CD4-positive, alpha-beta T cell (primary cell): Measurements from ENCODE around the gene SULT4A1. TPM values are rescaled to one million over a fixed set of nuclear protein-coding genes. Genes with fewer than 3 reads are reported as not detected.

ENCODE experiments used
- ATAC-seq: fragments of 200-7000 bp; cut with Tn5 transposase; one replicate; pipeline ENCODE4 v1.10.0; 2022; ENCODE audit warnings: mild to moderate bottlenecking; ENCODE audit not compliant: poor library complexity
- CTCF ChIA-PET: fragments of 350-600 bp; sonication (Branson Sonifier 250); formaldehyde crosslinking; loops from one replicate; lab custom pipeline; 2021; ENCODE audit warnings: antibody characterized with exemption, inconsistent platforms; lab: Charles Lee
- POLR2A ChIA-PET: fragments of 350-600 bp; sonication (Branson Sonifier 250); formaldehyde crosslinking; loops from one replicate; lab custom pipeline; 2021; ENCODE audit warnings: antibody characterized with exemption, inconsistent platforms; lab: Charles Lee
- DNase-seq, 14 experiments: peaks; one replicate each; pipeline ENCODE4 v3.0.0-alpha.2; 2013 to 2020; ENCODE audit warnings: mixed read lengths in 2 of 14
- H3K27ac ChIP-seq, 2 donors: one replicate each; pipeline versions ENCODE4 v1.5.1 to v1.7.0; 2013; ENCODE audit warnings: low read length in 2 of 2, low read depth in 1 of 2, mild to moderate bottlenecking in 1 of 2
- H3K27me3 ChIP-seq, 2 experiments: 1 replicate in 1 of 2; 2 replicates in 1 of 2; pipeline versions ENCODE4 v1.6.1 to v1.7.0; 2013; ENCODE audit warnings: low read length in 2 of 2, control low read depth in 1 of 2, mild to moderate bottlenecking in 1 of 2, moderate library complexity in 1 of 2; ENCODE audit not compliant: insufficient read depth in 2 of 2, control insufficient read depth in 1 of 2
- H3K36me3 ChIP-seq: one replicate; pipeline ENCODE4 v1.6.1; 2013; ENCODE audit warnings: low read length, control low read depth; ENCODE audit not compliant: insufficient read depth
- H3K4me1 ChIP-seq: one replicate; pipeline ENCODE4 v1.6.1; 2013; ENCODE audit warnings: low read length, control low read depth; ENCODE audit not compliant: insufficient read depth
- H3K4me3 ChIP-seq: one replicate; pipeline ENCODE4 v1.5.1; 2013; ENCODE audit warnings: mild to moderate bottlenecking, low read length, moderate library complexity
- H3K9me3 ChIP-seq, 2 experiments: 1 replicate in 1 of 2; 2 replicates in 1 of 2; pipeline versions ENCODE4 v1.6.1 to v1.7.0; 2013; ENCODE audit warnings: low read length in 2 of 2, mild to moderate bottlenecking in 2 of 2, control low read depth in 1 of 2, moderate library complexity in 1 of 2; ENCODE audit not compliant: control insufficient read depth in 1 of 2, insufficient read depth in 1 of 2
- H3K27ac Mint-ChIP-seq: one replicate; pipeline ENCODE4 v1.8.0; 2020; ENCODE audit warnings: mixed read lengths
- H3K27me3 Mint-ChIP-seq: one replicate; pipeline ENCODE4 v1.8.0; 2021; ENCODE audit warnings: mixed read lengths
- H3K36me3 Mint-ChIP-seq: one replicate; pipeline ENCODE4 v1.8.0; 2021; ENCODE audit warnings: low read depth, mixed read lengths
- H3K4me1 Mint-ChIP-seq: one replicate; pipeline ENCODE4 v1.8.0; 2021; ENCODE audit warnings: low read depth, mixed read lengths
- H3K4me3 Mint-ChIP-seq: one replicate; pipeline ENCODE4 v1.8.0; 2020; ENCODE audit warnings: mild to moderate bottlenecking, mixed read lengths
- H3K9me3 Mint-ChIP-seq: one replicate; pipeline ENCODE4 v1.8.0; 2020; ENCODE audit warnings: mixed read lengths
- intact Hi-C, 2 experiments: fragments of 100-400 bp; cut with DNase I in 1 of 2; cut with micrococcal nuclease in 1 of 2; formaldehyde crosslinking; loops; one replicate each; pipeline versions ENCODE4 v1.15.1 to v1.9.0; 2023 to 2025; cut with DNase I, micrococcal nuclease
- total RNA-seq, 174 experiments: library from RNA in 2 of 174; stranded (reverse) in 2 of 174; gene quantifications; one replicate each; pipeline ENCODE4 v1.2.3 and lab custom pipeline; 2021 to 2026
- TF ChIP-seq, protein P1 (sequence below): fragments of 200-600 bp; IDR thresholded peaks from one replicate; pipeline ENCODE4 v1.8.0; 2022; ENCODE audit warnings: antibody characterized with exemption, mild to moderate bottlenecking

Gene SULT4A1
- total RNA-seq, 2 experiments from 2014 or later: not detected

DNA sequence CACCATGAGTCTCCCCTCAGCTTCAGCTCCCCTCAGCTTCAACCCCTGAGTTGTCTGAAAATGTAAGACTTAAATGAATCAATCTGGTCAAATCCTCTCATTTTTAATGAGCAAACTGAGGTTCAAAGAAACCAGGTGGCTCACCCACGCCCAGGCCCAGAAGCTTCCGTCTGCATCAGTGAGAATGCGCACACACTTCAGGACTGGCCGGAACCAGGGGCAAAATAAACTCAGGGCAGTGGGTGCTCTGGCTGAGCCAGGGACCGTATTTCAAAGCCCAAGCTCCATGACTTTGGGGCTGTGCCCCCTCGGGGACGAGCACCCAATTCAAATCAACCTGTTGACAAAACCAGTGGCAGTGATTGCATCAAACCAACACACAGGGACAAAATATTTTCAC lies 3.1 kb downstream of the SULT4A1 start:
- CTCF ChIA-PET: no interaction called here

DNA sequence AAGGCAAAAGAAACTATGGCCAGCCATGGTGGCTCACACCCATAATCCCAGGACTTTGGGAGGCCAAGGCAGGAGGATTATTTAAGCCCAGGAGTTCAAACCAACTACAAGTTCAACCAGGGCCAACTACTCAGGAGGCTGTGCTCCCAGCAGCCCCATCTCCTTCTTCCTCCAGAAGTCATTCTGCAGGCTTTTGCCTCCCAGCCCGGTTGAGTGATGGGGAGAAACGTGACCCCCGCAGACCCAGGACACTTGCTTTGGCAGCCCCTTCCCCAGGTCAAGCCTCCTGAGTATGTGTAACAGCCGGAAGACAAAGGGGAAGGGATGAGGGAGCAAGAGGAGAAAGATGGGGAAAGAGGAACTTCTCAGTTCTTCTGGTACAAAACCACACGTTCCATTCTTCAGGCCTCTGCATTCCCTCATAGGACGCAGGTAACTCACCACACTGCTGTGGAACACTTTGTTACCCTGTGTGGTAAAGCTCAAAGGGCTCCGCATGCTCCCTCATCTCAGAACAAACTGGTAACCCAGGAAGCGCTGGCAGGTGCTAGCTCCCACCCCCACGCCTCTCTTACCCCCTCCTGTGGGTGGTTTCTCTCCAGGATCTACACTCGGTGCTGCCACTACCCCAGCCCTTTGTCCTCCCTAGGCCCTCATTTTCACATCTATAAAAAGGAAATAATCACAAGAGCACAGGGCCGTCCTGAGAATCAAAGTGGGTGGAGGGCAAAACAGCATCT lies 4.0 kb downstream of the SULT4A1 start:
- ChIA-PET POLR2A (no interaction called here), CTCF (no interaction called here)
- Mint-ChIP-seq H3K36me3 (no peaks in the 10 kb centered on the region), H3K27ac (no peak overlapping the region), H3K9me3 (peaks cover 5% of the 10 kb centered on the region), H3K4me1 (no peaks in the 10 kb centered on the region), H3K27me3 (peaks cover 73% of the 10 kb centered on the region), H3K4me3 (no peak overlapping the region)
- no peak overlapping the region for H3K4me3 ChIP-seq
- no peaks in the 10 kb centered on the region for H3K4me1 ChIP-seq
- TF ChIP-seq, protein P1, sequence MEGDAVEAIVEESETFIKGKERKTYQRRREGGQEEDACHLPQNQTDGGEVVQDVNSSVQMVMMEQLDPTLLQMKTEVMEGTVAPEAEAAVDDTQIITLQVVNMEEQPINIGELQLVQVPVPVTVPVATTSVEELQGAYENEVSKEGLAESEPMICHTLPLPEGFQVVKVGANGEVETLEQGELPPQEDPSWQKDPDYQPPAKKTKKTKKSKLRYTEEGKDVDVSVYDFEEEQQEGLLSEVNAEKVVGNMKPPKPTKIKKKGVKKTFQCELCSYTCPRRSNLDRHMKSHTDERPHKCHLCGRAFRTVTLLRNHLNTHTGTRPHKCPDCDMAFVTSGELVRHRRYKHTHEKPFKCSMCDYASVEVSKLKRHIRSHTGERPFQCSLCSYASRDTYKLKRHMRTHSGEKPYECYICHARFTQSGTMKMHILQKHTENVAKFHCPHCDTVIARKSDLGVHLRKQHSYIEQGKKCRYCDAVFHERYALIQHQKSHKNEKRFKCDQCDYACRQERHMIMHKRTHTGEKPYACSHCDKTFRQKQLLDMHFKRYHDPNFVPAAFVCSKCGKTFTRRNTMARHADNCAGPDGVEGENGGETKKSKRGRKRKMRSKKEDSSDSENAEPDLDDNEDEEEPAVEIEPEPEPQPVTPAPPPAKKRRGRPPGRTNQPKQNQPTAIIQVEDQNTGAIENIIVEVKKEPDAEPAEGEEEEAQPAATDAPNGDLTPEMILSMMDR: no peak
- H3K27me3 ChIP-seq: peaks cover 35 to 36% of the 10 kb centered on the region in 2 experiments
- no peaks in the 10 kb centered on the region for H3K36me3 ChIP-seq
- H3K9me3 ChIP-seq: peaks cover 4 to 34% of the 10 kb centered on the region in 2 experiments
- intact Hi-C loops: no loop called here
- H3K27ac ChIP-seq: no peak overlapping the region
- no peak for ATAC-seq
- DNase-seq: no peak

More for the DNA sequence above, 3.1 kb downstream of the SULT4A1 start:
- Mint-ChIP-seq H3K27ac (no peak overlapping the region), H3K36me3 (no peaks in the 10 kb centered on the region), H3K27me3 (peaks cover 81% of the 10 kb centered on the region), H3K4me1 (no peaks in the 10 kb centered on the region), H3K4me3 (no peak overlapping the region), H3K9me3 (peaks cover 5% of the 10 kb centered on the region)
- Histone ChIP-seq H3K4me1 (no peaks in the 10 kb centered on the region), H3K4me3 (no peak overlapping the region), H3K27me3 (peaks cover 41 to 44% of the 10 kb centered on the region in 2 experiments), H3K9me3 (peaks cover 4 to 29% of the 10 kb centered on the region in 2 experiments), H3K36me3 (no peaks in the 10 kb centered on the region), H3K27ac (no peak overlapping the region)
- intact Hi-C loops: no loop called here
- ATAC-seq (no peak), DNase-seq (no peak)
- TF ChIP-seq, protein P1: no peak
- POLR2A ChIA-PET: no interaction called here

DNA sequence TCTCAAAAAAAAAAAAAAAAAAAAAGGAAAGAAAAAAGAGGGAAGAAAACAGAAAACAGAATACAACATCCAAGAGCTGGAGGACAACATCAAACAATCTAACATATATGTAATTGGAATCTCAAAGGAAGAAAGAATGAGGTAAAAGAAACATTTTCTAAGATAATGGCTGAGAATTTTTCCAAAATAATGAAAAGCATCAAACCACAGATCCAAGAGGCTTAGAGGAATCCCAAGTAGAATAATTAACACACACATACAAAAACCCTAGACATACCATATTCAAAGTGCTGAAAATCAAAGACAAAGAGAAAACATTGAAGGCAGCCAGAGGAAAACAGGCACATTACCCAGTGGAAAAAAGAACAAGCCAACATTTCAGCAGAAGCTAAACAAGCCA lies 4.9 kb downstream of the SULT4A1 start:
- Histone ChIP-seq H3K36me3 (no peaks in the 10 kb centered on the region), H3K9me3 (peaks cover 4 to 34% of the 10 kb centered on the region in 2 experiments), H3K4me3 (no peak overlapping the region), H3K27ac (no peak overlapping the region), H3K27me3 (peaks cover 29 to 34% of the 10 kb centered on the region in 2 experiments), H3K4me1 (no peaks in the 10 kb centered on the region)
- no peaks in the 10 kb centered on the region for H3K4me1 Mint-ChIP-seq
- H3K36me3 Mint-ChIP-seq: no peaks in the 10 kb centered on the region
- ATAC-seq (no peak), DNase-seq (no peak)
- peaks cover 5% of the 10 kb centered on the region for H3K9me3 Mint-ChIP-seq
- intact Hi-C loops: no loop called here
- CTCF ChIA-PET: no interaction called here
- H3K27ac Mint-ChIP-seq: no peak overlapping the region
- H3K27me3 Mint-ChIP-seq: peaks cover 72% of the 10 kb centered on the region
- POLR2A ChIA-PET: no interaction called here
- TF ChIP-seq, protein P1: no peak
- H3K4me3 Mint-ChIP-seq: no peak overlapping the region
